GM23248 (cell line): ENCODE data around the gene ZBTB20.

ENCODE experiments used
- EZH2 ChIP-seq: fragments of 200-600 bp; sonication (generic); IDR thresholded peaks from 2 replicates; pipeline ENCODE4 v1.6.1; 2018; ENCODE audit warnings: antibody characterized with exemption, mild to moderate bottlenecking; ENCODE audit not compliant: insufficient read depth, poor library complexity, severe bottlenecking
- EZH2phosphoT487 ChIP-seq: fragments of 200-600 bp; sonication (generic); IDR thresholded peaks from 2 replicates; pipeline ENCODE4 v1.6.1; 2018; ENCODE audit warnings: antibody characterized with exemption, moderate library complexity, mild to moderate bottlenecking, low read depth; ENCODE audit not compliant: insufficient read depth

DNA sequence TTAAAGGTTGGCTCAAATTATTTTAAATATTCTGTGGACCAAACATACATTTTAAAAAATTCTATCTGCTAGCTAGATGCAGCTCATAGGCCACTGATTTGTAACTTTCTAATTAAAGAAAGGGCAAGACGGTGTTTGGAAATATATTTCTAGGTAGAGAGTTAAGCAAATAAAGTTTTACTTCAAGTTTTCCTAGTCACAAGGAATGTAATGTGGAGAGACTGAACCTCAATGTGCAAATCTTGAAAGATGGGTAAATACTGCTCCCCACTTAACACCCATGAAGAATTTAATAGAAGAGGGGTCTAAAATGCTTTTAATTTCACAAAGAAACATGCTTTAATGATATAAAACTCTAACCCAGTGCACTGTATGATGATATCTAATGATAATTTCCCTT lies 678.0 kb downstream of the ZBTB20 start:
- TF ChIP-seq EZH2 (no peak), EZH2phosphoT487 (no peak)
